Pancreas (tissue), 10 donors: ENCODE results near the gene NLGN2. TPM values are rescaled to one million over a fixed set of nuclear protein-coding genes. Genes with fewer than 3 reads are reported as not detected.

Source experiments
- ATAC-seq, 4 donors: fragments of 200-7000 bp; cut with Tn5 transposase; one replicate each; pipeline versions ENCODE4 v1.8.0 to v1.9.1; 2020; ENCODE audit warnings: mild to moderate bottlenecking in 4 of 4, moderate library complexity in 4 of 4
- DNase-seq, 6 donors: peaks; one replicate each; pipeline ENCODE4 v3.0.0-alpha.2; 2020
- FAIRE-seq: peaks from 2 replicates; lab custom pipeline; 2012; peaks lifted over from hg19 to GRCh38; lab: Jason Lieb, UNC
- H3K27ac ChIP-seq, 4 donors: fragments of 200-600 bp; sonication (generic); 1 replicate in 3 of 4; 2 replicates in 1 of 4; pipeline versions ENCODE4 v1.5.0 to v1.8.0; 2020
- H3K27me3 ChIP-seq, 4 donors: fragments of 200-600 bp; one replicate each; pipeline ENCODE4 v1.8.0; 2021
- H3K36me3 ChIP-seq, 3 donors: fragments of 200-600 bp; sonication (generic) in 1 of 3; one replicate each; pipeline versions ENCODE4 v1.5.0 to v1.8.0; 2020 to 2021
- H3K4me1 ChIP-seq, 3 donors: fragments of 200-600 bp; one replicate each; pipeline ENCODE4 v1.8.0; 2021
- H3K4me3 ChIP-seq, 4 donors: fragments of 200-600 bp; sonication (generic) in 2 of 4; one replicate each; pipeline versions ENCODE4 v1.5.0 to v1.8.0; 2020 to 2021
- H3K9me3 ChIP-seq, 4 donors: fragments of 200-600 bp; one replicate each; pipeline ENCODE4 v1.8.0; 2021
- WGBS, 2 donors: extraction: QIAGEN DNeasy Blood & Tissue Kit; methylation state at CpG; one replicate each; pipeline ENCODE4 v1.1.7; 2013; 5-methylcytosine and 5-hydroxymethylcytosine counted together
- intact Hi-C, 3 donors: fragments of 100-400 bp; cut with DNase I; formaldehyde crosslinking; loops; one replicate each; pipeline versions ENCODE4 v1.11.1 to v1.14.2; 2022
- polyA plus RNA-seq, 2 donors: library from polyadenylated mRNA; stranded (reverse); fragments of 200-250 nt; gene quantifications; one replicate each; pipeline ENCODE4 v1.2.3, GENCODE V29; 2013
- total RNA-seq, 6 donors: library from RNA; stranded (reverse); fragmentation: NEBNext Ultra II Directional in 4 of 6; extraction: Animal tissue kit (Norgen Biotek cat#: 25700) in 4 of 6; gene quantifications; one replicate each; pipeline versions ENCODE4 v1.2.1 to v1.2.4, GENCODE V29; 2021 to 2023
- TF ChIP-seq, protein P1 (sequence below), 4 donors: fragments of 200-600 bp; sonication (generic) in 3 of 4; IDR thresholded peaks; one replicate each; pipeline versions ENCODE4 v1.5.0 to v1.8.0; 2021; ENCODE audit warnings: antibody characterized with exemption in 4 of 4
- donor health status: healthy with polysubstance abuse.
- donor health status: DM: no; HTN: no; CAD: no; lungs with moderate emphysema.
- donor health status: DM: no; HTN: no; CAD: no.
- donor health status: control.
- donor health status: control.
- donor health status: Bipolar disorder and iron deficiency.
- donor health status: DM: yes; HTN: yes; CAD: no.
- donor health status: DM: no; HTN: no; CAD: no.
- donor health status: DM: no; HTN: no; CAD: no.
- donor health status: DM: yes; HTN: yes; CAD: no.

Gene NLGN2
- total and polyA plus RNA-seq, 8 donors: 2.9 to 13.7 (median 5.4) TPM

DNA sequence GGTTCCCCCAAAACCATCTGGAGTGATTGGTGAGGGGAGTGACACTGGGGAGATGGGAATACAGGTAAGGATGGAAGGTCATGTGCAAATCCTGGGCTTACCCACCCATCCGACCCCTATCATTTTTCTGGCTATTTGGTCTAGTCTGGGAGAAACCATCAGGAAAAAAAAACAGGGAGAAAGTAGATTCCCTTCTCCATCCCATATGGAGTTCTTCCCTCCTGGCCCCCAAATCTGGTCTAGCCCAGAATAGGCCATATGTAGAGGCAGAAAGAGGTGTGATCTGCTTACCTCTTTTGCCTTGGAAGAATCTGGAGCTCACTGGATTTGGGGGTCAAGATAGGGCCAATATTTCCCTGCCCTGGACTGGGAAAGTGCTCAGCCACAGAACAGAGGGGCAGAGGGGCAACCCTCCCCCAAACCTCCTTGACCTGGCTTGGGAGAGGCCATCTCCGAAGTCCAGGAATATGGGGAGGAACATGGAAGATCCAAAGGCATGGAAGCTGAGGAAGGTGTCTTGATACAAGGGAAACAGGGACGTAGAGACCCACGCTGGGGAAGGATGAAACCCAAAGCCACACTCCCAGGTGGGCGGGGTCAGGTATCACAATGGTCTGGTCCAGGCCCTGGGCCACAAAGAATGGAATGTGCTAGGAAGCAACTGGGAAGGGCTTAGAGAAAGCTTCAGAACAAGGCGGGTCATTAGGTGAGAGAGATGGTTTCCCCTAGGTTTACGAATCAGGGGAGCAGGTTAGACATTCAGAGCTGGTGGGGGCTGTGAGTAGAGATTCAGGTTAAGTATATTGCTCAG, 53.4 kb downstream of the NLGN2 start:
- no peak overlapping the region for H3K27ac ChIP-seq
- H3K36me3 ChIP-seq: peaks cover 0 to 25% (median 5%) of the 10 kb centered on the region in 3 donors
- intact Hi-C loops: no loop called here
- H3K4me3 ChIP-seq: no peak overlapping the region
- H3K27me3 ChIP-seq: no peaks in the 10 kb centered on the region
- WGBS, 2 donors: 97 to 98% methylated on average over 7 of the region's 7 CpGs
- FAIRE-seq (no peak), DNase-seq (no peak), ATAC-seq (no peak)
- peaks cover 0 to 2% (median 0%) of the 10 kb centered on the region in 3 donors for H3K4me1 ChIP-seq
- no peaks in the 10 kb centered on the region for H3K9me3 ChIP-seq
- TF ChIP-seq, protein P1, sequence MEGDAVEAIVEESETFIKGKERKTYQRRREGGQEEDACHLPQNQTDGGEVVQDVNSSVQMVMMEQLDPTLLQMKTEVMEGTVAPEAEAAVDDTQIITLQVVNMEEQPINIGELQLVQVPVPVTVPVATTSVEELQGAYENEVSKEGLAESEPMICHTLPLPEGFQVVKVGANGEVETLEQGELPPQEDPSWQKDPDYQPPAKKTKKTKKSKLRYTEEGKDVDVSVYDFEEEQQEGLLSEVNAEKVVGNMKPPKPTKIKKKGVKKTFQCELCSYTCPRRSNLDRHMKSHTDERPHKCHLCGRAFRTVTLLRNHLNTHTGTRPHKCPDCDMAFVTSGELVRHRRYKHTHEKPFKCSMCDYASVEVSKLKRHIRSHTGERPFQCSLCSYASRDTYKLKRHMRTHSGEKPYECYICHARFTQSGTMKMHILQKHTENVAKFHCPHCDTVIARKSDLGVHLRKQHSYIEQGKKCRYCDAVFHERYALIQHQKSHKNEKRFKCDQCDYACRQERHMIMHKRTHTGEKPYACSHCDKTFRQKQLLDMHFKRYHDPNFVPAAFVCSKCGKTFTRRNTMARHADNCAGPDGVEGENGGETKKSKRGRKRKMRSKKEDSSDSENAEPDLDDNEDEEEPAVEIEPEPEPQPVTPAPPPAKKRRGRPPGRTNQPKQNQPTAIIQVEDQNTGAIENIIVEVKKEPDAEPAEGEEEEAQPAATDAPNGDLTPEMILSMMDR (IDR thresholded peaks at IDR 0.05): no peak

DNA sequence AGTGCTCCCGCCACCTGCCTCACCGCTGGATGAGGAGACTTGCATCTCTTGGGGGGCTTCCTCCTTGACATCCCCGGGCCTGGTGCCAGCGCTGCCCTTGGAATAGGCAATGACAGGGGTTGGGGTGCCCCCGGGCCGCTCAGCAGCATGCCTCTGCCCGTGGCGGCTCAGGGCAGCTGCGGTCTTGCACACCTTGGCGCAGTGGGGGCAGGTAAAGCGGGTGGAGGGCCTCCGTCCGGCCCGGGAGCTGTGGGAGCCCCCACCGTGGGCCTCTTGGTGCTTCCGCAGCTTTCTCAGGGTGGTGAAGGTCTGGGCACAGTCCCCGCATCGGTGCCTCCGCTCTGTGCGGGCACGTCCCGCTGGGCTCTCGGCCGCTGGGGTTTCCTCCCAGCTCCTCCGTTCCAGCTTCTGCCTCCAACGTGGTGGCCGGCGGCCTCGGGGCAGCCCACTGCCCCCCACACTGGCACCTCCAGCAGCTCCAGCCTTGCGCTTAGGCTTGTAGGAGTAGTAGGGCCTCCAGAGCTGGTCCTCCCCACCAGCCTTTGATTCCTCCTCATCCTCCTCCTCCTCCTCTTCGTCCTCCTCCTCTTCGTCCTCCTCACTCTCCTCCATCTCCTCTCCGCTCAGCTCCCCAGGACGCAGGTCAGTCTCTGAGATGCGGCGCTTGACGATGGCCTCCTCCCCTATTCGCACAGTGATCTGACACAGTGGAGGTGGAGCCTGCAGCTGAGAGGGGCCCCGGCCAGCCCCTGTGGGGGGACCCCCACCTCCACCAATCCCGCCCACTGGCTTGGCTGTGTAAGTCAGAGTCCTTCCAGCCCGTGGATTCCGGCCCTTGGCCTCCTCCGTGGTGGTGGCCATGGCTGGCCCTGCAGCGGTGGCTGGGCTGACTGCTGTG, 55.1 kb downstream of the NLGN2 start:
- TF ChIP-seq, protein P1 (IDR thresholded peaks at IDR 0.05): no peak
- DNase-seq (peak in 1 of 6 donors; percentile 78), ATAC-seq (no peak), FAIRE-seq (no peak)
- no peak overlapping the region for H3K27ac ChIP-seq
- H3K4me3 ChIP-seq: no peak overlapping the region
- WGBS, 2 donors: 93 to 94% methylated on average over 44 of the region's 44 CpGs
- H3K4me1 ChIP-seq: peaks cover 0 to 4% (median 3%) of the 10 kb centered on the region in 3 donors
- no peaks in the 10 kb centered on the region for H3K9me3 ChIP-seq
- intact Hi-C loops: no loop called here
- H3K27me3 ChIP-seq: no peaks in the 10 kb centered on the region
- peaks cover 0 to 25% (median 5%) of the 10 kb centered on the region in 3 donors for H3K36me3 ChIP-seq

DNA sequence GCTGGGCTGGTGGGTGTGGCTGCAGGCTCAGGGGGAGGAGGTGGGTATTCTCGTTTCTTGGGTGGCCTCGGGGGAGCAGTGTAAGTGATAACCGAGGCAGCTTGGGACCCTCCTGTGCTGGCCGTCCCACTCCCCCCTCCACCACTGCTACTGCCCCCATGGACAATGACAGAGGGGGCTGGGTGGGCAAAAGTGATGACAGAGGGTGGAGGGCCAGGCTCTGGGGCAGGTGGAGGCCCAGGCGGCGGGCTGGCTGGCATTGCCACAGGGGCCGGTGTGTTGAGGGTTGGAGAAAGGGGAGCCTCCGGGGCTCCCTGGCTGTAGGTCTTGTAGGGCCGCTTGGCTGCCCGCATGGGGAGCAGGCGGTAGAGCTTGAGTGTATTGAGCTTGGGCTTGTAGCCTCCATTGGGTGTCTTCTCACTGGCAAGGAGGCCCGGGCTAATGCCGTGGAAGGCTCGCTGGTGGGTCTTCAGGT, 55.8 kb downstream of the NLGN2 start:
- ATAC-seq (no peak), DNase-seq (peak in 1 of 6 donors; percentile 67), FAIRE-seq (no peak)
- Histone ChIP-seq H3K27me3 (no peaks in the 10 kb centered on the region), H3K36me3 (peaks cover 0 to 25% (median 5%) of the 10 kb centered on the region in 3 donors), H3K9me3 (no peaks in the 10 kb centered on the region), H3K4me3 (no peak overlapping the region), H3K4me1 (peaks cover 0 to 4% (median 3%) of the 10 kb centered on the region in 3 donors), H3K27ac (no peak overlapping the region)
- 88 to 90% methylated on average over 14 of the region's 14 CpGs for WGBS, 2 donors
- TF ChIP-seq, protein P1 (IDR thresholded peaks at IDR 0.05): no peak
- intact Hi-C loops: no loop called here

DNA sequence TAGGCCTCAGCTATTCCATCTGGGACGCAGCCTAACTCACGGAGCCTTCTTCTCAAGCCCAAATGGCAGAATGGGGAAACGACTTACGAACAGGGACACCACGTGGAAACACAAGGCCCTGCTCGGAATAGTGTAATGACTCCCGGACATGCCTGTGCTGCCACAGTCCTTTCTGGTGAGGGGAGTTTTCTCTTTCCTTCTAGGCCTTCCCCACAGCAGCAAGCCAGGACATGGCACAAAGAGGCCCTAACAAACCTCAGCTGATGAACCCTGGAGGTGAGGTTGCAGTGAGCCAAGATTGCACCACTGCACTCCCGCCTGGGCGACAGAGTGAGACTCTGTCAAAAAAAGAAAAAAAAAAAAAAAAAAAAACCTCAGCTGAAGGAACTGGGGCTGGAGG, 56.4 kb downstream of the NLGN2 start:
- 91 to 93% methylated on average over 9 of the region's 9 CpGs for WGBS, 2 donors
- Histone ChIP-seq H3K27ac (no peak overlapping the region), H3K36me3 (peaks cover 0 to 25% (median 5%) of the 10 kb centered on the region in 3 donors), H3K9me3 (no peaks in the 10 kb centered on the region), H3K27me3 (no peaks in the 10 kb centered on the region), H3K4me1 (peaks cover 0 to 4% (median 3%) of the 10 kb centered on the region in 3 donors), H3K4me3 (no peak overlapping the region)
- no peak for ATAC-seq
- TF ChIP-seq, protein P1 (IDR thresholded peaks at IDR 0.05): no peak
- peak in 1 of 6 donors; percentile 16 for DNase-seq
- FAIRE-seq: no peak
- intact Hi-C loops: no loop called here
